PC-9 (cell line): ENCODE measurements around the gene RALGAPA2. TPM values are rescaled to one million over a fixed set of nuclear protein-coding genes. Genes with fewer than 3 reads are reported as not detected.

Experiments
- BruUV-seq: library from RNA; stranded (reverse); fragments of 400-500 nt; replicated peaks from 2 replicates; lab custom pipeline; 2021; lab: Mats Ljungman, UMichigan
- CTCF ChIA-PET: fragments of 300-600 bp; sonication (Branson Sonifier 250); formaldehyde crosslinking; loops from one replicate; lab custom pipeline; 2022; ENCODE audit warnings: antibody characterized with exemption; lab: Charles Lee
- POLR2A ChIA-PET: fragments of 300-600 bp; sonication (Branson Sonifier 250); formaldehyde crosslinking; loops from one replicate; lab custom pipeline; 2022; ENCODE audit warnings: antibody characterized with exemption; ENCODE audit not compliant: unreplicated experiment; lab: Charles Lee
- DNase-seq, 2 experiments: peaks; one replicate each; pipeline versions ENCODE4 v3.0.0 to v3.0.0-alpha.2; 2015 to 2022; ENCODE audit warnings: mixed read lengths in 1 of 2
- H2AFZ ChIP-seq: fragments of 200-600 bp; sonication (generic); 2 replicates; pipeline ENCODE4 v1.8.1; 2017; ENCODE audit warnings: antibody characterized with exemption
- H3F3A ChIP-seq: fragments of 200-600 bp; sonication (generic); 2 replicates; pipeline ENCODE4 v1.8.1; 2017; ENCODE audit warnings: antibody characterized with exemption, mild to moderate bottlenecking, low read depth; ENCODE audit not compliant: insufficient read depth
- H3K27ac ChIP-seq: fragments of 200-600 bp; sonication (generic); 2 replicates; pipeline ENCODE4 v1.6.1; 2016; ENCODE audit warnings: mixed run types
- H3K27me3 ChIP-seq: fragments of 200-600 bp; sonication (generic); 2 replicates; pipeline ENCODE4 v1.6.1; 2016; ENCODE audit warnings: low read depth, mixed run types; ENCODE audit not compliant: insufficient read depth
- H3K36me3 ChIP-seq: fragments of 200-600 bp; sonication (generic); 2 replicates; pipeline ENCODE4 v1.6.1; 2016; ENCODE audit warnings: low read depth, mixed run types
- H3K4me1 ChIP-seq: fragments of 200-600 bp; sonication (generic); replicated peaks from 2 replicates; pipeline ENCODE4 v1.6.1; 2016; ENCODE audit warnings: mixed run types; ENCODE audit not compliant: insufficient read depth
- H3K4me2 ChIP-seq: fragments of 200-600 bp; sonication (generic); 2 replicates; pipeline ENCODE4 v1.6.1; 2017; ENCODE audit warnings: mixed run types
- H3K4me3 ChIP-seq: fragments of 200-600 bp; sonication (generic); 2 replicates; pipeline ENCODE4 v1.6.1; 2016; ENCODE audit warnings: mixed run types
- H3K79me2 ChIP-seq: fragments of 200-600 bp; sonication (generic); 2 replicates; pipeline ENCODE4 v1.6.1; 2017; ENCODE audit warnings: low read depth, mixed run types
- H3K9me2 ChIP-seq: fragments of 200-600 bp; sonication (generic); 2 replicates; pipeline ENCODE4 v1.8.1; 2017; ENCODE audit warnings: mild to moderate bottlenecking; ENCODE audit not compliant: insufficient read depth
- H3K9me3 ChIP-seq: fragments of 200-600 bp; sonication (generic); 2 replicates; pipeline ENCODE4 v1.8.1; 2016; ENCODE audit warnings: low read depth; ENCODE audit not compliant: insufficient read depth
- H4K20me1 ChIP-seq: fragments of 200-600 bp; sonication (generic); 2 replicates; pipeline ENCODE4 v1.8.1; 2017; ENCODE audit not compliant: insufficient read depth
- EZH2 ChIP-seq: fragments of 200-600 bp; sonication (generic); IDR thresholded peaks from 2 replicates; pipeline ENCODE4 v1.8.0; 2017; ENCODE audit warnings: antibody characterized with exemption, low read depth
- intact Hi-C: fragments of 100-400 bp; cut with micrococcal nuclease; formaldehyde crosslinking; loops from one replicate; pipeline ENCODE4 v1.10.0; 2022; ENCODE audit not compliant: unreplicated experiment
- total RNA-seq: library from RNA; stranded (reverse); gene quantifications from 2 replicates; pipeline ENCODE4 v1.2.3, GENCODE V29; 2021
- TF ChIP-seq, protein P1 (sequence below): fragments of 200-600 bp; sonication (generic); conservative IDR thresholded peaks from 2 replicates; pipeline ENCODE4 v1.6.1; 2017; ENCODE audit warnings: mixed run types, antibody characterized with exemption, mild to moderate bottlenecking, moderate library complexity

Gene RALGAPA2
- total RNA-seq, 1 experiment from 2014 or later, result 28.7 TPM

GRCh38 chr20:20658871-20659431 is 53.5 kb downstream of the RALGAPA2 start:
- Histone ChIP-seq H3K4me2 (no peak overlapping the region), H3K4me3 (no peak overlapping the region), H3F3A (no peaks in the 10 kb centered on the region), H3K79me2 (no peaks in the 10 kb centered on the region), H3K36me3 (no peaks in the 10 kb centered on the region), H4K20me1 (no peaks in the 10 kb centered on the region), H2AFZ (no peak overlapping the region), H3K27me3 (no peaks in the 10 kb centered on the region), H3K4me1 (no peaks in the 10 kb centered on the region), H3K27ac (no peak overlapping the region), H3K9me2 (no peaks in the 10 kb centered on the region), H3K9me3 (no peaks in the 10 kb centered on the region)
- TF ChIP-seq, protein P1, sequence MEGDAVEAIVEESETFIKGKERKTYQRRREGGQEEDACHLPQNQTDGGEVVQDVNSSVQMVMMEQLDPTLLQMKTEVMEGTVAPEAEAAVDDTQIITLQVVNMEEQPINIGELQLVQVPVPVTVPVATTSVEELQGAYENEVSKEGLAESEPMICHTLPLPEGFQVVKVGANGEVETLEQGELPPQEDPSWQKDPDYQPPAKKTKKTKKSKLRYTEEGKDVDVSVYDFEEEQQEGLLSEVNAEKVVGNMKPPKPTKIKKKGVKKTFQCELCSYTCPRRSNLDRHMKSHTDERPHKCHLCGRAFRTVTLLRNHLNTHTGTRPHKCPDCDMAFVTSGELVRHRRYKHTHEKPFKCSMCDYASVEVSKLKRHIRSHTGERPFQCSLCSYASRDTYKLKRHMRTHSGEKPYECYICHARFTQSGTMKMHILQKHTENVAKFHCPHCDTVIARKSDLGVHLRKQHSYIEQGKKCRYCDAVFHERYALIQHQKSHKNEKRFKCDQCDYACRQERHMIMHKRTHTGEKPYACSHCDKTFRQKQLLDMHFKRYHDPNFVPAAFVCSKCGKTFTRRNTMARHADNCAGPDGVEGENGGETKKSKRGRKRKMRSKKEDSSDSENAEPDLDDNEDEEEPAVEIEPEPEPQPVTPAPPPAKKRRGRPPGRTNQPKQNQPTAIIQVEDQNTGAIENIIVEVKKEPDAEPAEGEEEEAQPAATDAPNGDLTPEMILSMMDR, result no peak
- TF ChIP-seq EZH2, result no peak
- intact Hi-C loops, result no loop called here
- CTCF ChIA-PET, result no interaction called here
- BruUV-seq, result no TSS peak
- POLR2A ChIA-PET, result no interaction called here
- DNase-seq, result no peak

DNA sequence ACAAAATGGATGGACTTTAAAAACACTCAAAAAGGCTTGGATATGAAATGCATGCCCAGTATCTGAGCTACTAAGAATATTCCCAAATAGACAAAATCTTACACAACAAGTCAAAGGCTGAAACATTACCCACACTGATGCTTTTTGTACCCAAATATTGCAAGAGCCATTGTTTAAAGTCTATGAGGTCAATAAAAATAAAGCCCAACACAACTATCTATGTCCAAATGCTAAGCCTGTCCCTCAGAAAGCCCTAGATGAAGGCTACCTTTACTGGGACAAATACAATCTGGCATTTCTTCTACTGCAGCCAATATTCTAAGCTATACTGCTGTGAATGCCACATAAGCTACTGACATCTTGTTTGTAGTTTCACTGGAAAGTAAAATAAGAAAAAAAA is 54.3 kb downstream of the RALGAPA2 start:
- Histone ChIP-seq H3K36me3 (no peaks in the 10 kb centered on the region), H3K4me2 (no peak overlapping the region), H3K9me3 (no peaks in the 10 kb centered on the region), H4K20me1 (no peaks in the 10 kb centered on the region), H3K4me1 (no peaks in the 10 kb centered on the region), H3F3A (no peaks in the 10 kb centered on the region), H2AFZ (no peak overlapping the region), H3K79me2 (no peaks in the 10 kb centered on the region), H3K27me3 (no peaks in the 10 kb centered on the region), H3K9me2 (no peaks in the 10 kb centered on the region), H3K27ac (no peak overlapping the region), H3K4me3 (no peak overlapping the region)
- TF ChIP-seq, protein P1, result no peak
- TF ChIP-seq EZH2, result no peak
- ChIA-PET CTCF (no interaction called here), POLR2A (no interaction called here)
- intact Hi-C loops, result no loop called here
- BruUV-seq, result no TSS peak
- no peak for DNase-seq

- BruUV-seq, result no TSS peak
- Histone ChIP-seq H2AFZ (no peak overlapping the region), H3K9me3 (no peaks in the 10 kb centered on the region), H3F3A (no peaks in the 10 kb centered on the region), H3K4me3 (no peak overlapping the region), H3K27ac (no peak overlapping the region), H3K4me2 (no peak overlapping the region), H3K9me2 (no peaks in the 10 kb centered on the region), H3K36me3 (no peaks in the 10 kb centered on the region), H4K20me1 (no peaks in the 10 kb centered on the region), H3K27me3 (no peaks in the 10 kb centered on the region), H3K4me1 (no peaks in the 10 kb centered on the region), H3K79me2 (no peaks in the 10 kb centered on the region)
- ChIA-PET POLR2A (no interaction called here), CTCF (no interaction called here)
- TF ChIP-seq, protein P1, result no peak
- no peak for TF ChIP-seq EZH2
- DNase-seq, result no peak
- intact Hi-C loops, result no loop called here
Measured at GRCh38 chr20:20657092-20657491, 55.4 kb downstream of the RALGAPA2 start.
